Right lung (tissue), 5 donors: ENCODE measurements around the gene SLC51A. TPM values are rescaled to one million over a fixed set of nuclear protein-coding genes. Genes with fewer than 3 reads are reported as not detected.

Source experiments
- DNase-seq, 2 donors: peaks; one replicate each; pipeline ENCODE4 v3.0.0-alpha.2; 2013
- polyA plus RNA-seq, 5 donors: library from polyadenylated mRNA; unstranded; fragments of 120-200 nt; gene quantifications; one replicate each; pipeline versions ENCODE4 v1.2.1 to v1.2.3, GENCODE V29; 2013; ENCODE audit warnings: inconsistent platforms in 1 of 5, low replicate concordance in 1 of 5; ENCODE audit not compliant: insufficient read length in 5 of 5, insufficient read depth in 1 of 5

The SLC51A gene
- polyA plus RNA-seq, 5 donors = 6.7 to 8.2 (median 7.6) TPM

DNA sequence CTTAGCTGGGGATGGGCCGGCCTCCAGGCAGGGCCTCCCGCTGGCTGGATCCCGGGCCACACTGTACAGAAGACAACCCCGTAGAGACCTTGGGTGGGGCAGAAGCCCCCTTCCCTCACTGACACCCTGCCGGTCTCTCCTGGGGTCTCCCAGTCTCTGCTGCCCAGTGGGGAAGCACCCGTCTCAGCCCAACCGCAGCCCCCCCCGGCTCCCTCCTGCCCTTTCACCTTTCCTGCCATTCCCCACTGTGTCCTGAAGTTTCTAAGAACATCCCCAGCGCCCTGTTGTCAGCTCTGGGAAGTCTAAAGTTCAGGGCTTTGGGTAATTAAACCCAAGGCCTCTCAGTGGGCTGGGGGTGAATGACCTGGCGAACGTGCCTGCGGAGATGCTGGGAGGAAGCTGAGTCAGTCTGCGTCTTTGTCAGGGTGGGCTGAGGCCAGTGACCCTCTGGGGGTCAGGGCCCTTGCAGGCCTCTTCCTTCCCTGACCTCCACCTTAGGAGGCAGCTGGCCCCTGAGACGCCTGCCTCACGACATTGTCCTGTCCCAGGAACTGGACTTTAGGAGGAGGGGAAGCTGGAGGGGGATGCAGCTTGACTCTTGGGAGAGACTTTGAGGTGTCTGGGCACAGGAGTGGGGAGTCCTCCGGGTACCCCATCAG is 1.4 kb upstream of the SLC51A start:
- no peak for DNase-seq

- DNase-seq = no peak
These were observed 777 bp upstream of the SLC51A start for GRCh38 chr3:196215493-196216020.

- DNase-seq = no peak
These were observed 412 bp downstream of the SLC51A start for GRCh38 chr3:196216681-196217211.

DNA sequence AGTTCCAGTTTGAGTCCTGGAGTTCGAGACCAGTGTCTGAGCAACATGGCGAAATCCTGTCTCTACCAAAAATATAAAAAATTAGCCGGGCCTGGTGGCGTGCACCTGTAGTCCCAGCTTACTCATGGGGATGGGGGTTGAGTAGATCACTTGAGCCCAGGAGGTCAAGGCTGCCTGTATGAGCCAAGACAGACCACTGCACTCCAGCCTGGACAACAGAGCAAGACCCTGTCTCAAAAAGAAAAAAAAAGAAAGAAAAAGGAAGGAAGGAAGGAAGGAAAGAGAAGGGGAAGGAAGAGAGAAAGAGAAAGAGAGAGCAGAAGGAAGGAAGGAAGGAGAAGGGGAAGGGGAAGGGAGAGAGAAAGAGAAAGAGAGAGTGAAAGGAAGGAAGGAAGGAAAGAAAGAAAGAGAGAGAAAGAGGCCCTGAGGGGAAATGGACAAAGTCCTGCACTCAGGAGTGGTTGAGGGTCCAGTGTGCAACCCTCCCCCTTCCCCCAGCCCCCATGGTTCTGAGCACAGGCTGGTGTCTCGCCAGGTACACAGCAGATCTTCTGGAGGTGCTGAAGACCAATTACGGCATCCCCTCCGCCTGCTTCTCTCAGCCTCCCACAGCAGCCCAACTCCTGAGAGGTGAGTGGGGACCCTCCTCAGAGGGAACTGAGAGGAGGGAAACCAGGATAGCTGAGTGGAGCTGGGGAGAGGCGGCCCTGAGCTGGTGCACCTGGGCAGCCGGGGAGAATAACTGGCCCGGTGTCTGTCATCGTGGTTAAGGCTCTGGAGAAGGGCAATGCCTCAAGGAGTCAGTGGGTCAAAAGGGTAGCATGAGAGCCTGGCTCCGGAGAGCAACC is 1.2 kb downstream of the SLC51A start:
- DNase-seq = no peak

DNA sequence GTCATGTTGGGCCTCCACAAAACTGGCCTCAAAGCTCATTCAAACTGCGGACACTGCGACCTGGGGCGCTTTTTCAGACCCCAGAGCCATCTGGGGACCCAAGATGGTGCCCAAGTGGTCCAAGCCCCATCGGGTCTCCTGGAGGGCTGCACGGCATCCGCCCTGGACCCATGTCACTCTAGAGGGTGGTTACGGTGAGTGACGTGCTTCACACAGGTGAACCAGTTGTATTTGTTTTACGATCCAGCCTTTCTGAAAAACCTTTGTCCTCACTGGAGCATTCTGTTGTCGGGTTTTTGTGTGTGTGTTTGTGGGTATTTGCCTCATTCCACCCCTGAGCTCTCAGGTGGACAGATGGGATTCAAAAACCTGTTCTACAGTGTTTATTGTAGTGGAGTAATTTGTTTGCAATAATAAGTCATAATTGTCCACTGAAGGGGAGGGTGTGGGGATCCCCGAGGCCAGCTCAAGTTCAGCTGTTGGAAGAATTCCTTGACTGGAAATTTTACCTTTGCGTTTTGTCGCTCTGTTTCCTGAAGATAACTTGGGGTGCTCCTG is 1.9 kb downstream of the SLC51A start:
- DNase-seq = no peak

GRCh38 chr3:196219194-196219969 is 3.0 kb downstream of the SLC51A start:
- peak; percentile 55 to 62 for DNase-seq

DNA sequence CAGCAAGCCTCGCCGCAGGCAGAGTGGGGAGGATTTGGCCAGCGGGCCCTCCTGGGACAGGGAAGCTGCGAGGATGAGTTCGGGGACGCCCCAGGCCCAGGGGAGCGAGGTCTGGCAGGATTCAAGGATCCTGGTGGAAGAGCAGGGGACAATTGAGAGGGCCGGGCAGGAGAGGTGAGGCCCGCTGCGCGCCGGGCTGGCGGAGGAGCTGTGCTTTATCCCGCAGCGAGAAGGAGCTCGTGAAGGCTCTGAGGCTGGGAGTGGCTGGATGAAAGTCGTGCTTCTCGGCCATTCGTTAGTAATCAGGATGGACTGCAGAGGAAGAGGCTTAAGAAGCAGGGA is 3.6 kb downstream of the SLC51A start:
- no peak for DNase-seq

DNA sequence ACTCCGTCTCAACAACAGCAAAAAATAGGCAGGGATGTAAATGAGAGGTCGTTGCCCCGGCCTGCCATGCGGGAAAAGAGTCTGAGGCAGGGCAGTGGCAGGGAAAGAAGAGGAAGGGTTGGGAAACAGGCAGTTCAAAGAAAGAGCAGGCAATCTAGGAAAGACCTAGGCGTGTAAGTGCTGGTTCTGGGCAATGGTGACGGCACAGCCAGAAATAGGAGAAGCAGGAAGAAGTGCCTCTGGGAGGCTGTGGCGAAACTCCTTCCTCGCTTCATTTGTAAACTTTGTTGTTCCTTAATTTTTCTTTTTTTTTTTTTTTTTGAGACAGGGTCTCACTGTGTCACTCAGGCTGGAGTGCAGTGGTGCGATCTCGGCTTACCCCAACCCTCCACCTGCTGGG is 4.3 kb downstream of the SLC51A start:
- no peak for DNase-seq

- no peak for DNase-seq
These were observed 4.7 kb downstream of the SLC51A start for GRCh38 chr3:196220991-196221390.

- no peak for DNase-seq
These were observed 6.7 kb downstream of the SLC51A start for GRCh38 chr3:196222876-196223595.

DNA sequence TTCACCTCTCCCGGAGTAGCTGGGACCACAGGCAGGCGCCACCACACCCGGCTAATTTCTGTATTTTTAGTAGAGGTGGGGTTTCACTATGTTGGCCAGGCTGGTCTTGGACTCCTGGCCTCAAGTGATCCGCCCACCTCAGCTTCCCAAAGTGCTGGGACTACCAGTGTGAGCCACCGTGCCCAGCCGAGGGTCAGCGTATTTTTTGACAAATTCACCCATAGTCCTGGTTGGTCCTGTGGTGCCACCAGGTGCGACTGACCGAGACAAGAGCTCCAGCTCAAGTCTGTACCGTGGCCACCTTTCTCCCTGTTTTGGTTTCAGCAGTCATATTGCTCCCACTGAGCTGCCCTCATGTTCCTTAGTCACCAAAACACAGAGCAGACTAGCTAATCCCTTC is 8.8 kb downstream of the SLC51A start:
- no peak for DNase-seq

GRCh38 chr3:196225763-196226364 is 9.5 kb downstream of the SLC51A start:
- DNase-seq = no peak

DNA sequence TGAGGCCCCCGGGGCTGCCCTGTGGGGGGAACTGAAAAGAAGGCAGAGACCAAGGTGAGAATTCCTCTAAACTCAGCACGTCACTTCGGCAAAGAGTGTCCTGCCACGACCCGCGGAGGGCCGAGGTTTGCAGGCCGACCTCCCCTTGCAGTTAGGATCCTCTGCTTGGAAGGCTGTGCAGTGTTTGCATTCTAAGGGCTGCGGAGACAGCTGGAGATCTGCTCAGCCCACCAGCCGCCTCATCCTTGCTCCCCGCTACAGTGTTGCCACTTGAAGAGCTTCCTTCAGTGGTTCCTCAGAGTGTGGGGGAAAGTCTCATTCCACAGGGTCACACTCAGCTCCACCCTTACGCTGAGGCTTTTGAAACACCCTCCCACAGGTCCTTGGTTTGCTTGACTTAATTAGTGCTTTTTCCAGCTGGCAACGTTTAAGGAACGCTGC is 10.8 kb downstream of the SLC51A start:
- no peak for DNase-seq

DNA sequence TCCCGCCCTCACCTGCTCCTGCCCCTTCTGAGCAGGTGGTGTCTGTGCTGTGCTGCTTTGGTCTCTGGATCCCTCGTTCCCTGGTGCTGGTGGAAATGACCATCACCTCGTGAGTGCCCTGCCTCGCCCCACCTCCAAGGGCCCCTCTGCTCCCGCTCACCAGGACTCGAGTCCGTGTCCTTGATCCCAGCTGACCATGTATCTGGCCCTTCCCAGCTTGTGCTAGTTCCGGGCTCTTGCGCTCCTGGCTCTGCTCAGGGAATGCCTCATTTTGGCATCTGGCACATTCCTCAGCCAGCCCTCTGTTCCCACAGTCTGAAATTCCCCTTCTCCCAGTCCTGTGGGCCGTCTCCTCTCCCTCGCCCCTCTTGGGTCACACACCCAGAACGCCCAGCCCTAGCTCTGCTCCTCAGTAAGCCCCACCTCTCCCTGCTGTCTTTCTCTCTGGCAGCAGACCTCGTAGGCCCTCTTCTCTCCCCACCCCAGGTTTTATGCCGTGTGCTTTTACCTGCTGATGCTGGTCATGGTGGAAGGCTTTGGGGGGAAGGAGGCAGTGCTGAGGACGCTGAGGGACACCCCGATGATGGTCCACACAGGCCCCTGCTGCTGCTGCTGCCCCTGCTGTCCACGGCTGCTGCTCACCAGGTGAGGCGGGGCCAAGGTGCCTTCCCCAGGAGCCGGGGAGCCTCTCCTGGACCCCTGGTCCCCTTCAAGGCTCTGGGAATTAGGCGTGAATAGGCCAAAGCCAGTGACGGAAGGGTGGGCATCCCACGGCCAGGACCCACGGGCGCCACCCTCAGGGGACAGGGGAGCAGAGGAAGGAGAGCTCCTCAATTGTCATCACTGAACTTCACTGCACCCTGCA is 11.5 kb downstream of the SLC51A start:
- DNase-seq = no peak

DNA sequence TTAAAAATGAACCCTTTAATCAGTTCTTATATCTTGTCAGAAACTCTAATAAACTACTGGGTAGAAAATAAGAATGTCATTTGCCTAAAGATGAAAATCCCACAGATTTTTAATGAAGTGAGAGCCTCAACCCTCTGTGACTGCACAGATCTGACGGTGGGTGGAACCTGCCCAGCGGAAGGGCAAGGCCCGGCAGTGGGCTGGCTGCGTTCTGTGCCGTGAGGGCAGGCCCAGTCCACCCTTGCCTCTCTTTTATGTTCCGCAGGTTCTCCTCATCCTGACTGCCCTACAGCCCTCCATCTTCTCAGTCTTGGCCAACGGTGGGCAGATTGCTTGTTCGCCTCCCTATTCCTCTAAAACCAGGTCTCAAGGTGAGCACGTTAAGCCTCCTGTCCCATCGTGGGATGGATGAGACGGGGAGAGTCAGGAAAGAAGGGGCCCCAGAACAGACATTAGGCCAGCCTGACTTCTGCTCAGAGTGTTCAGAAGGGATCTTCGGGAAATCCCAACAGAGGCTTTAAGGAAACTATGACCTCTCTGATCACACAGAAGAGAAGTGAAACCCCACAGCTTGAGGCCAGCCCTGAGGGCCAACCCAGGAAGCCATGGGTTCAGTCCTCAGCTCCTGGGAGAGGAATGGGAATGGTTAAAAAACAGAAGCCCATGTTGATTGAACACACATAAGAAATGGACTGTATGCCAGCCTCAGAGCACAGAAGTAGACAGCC is 16.0 kb downstream of the SLC51A start:
- DNase-seq = no peak

DNA sequence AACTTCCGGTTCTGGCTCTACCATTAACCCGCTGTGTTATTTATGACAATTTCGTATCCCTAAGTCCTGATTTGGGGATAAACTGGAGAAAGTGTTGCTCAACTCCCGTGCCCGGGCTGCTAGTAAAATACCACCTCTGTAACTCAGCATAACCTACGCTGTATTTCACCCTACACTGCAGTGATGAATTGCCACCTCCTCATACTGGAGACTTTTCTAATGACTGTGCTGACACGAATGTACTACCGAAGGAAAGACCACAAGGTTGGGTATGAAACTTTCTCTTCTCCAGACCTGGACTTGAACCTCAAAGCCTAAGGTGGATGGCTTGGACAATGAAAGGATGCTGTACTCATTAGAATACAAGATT is 16.5 kb downstream of the SLC51A start:
- DNase-seq = no peak

GRCh38 chr3:196235452-196236122 is 19.3 kb downstream of the SLC51A start:
- DNase-seq = no peak

GRCh38 chr3:196236223-196236622 is 19.9 kb downstream of the SLC51A start:
- DNase-seq = no peak
